Measurements from ENCODE around the gene ZNF846. TPM values are rescaled to one million over a fixed set of nuclear protein-coding genes. Genes with fewer than 3 reads are reported as not detected.
A peak's percentile ranks its signal among the peaks of the same experiment; 100 is the strongest.

The ZNF846 gene
- 10 to 100 TPM; 17.9 to 21.1 TPM for total RNA-seq

- peaks cover 9% of the 10 kb centered on the region for H3K9me3 Mint-ChIP-seq
- peaks cover 2% of the 10 kb centered on the region for H3K4me1 Mint-ChIP-seq
- H3K36me3 Mint-ChIP-seq = peaks cover 32% of the 10 kb centered on the region
- POLR2A ChIA-PET = interaction anchor here (0.6 to 1.5 kb wide), 19 partner anchors 9 to 1254 kb away, joined by 3 to 10 read pairs (median 4); partner anchors contain the start of genes FBXL12, ZNF266 and ZNF561
- peak within 1 kb of the TSS; percentile 92 for H3K4me3 Mint-ChIP-seq
- peak; percentile 96 for ATAC-seq (ENCODE audit: low read depth)
- H3K27ac Mint-ChIP-seq = peak within 1 kb of the TSS; percentile 97
- DNase-seq = peak; percentile 92
- no peaks in the 10 kb centered on the region for H3K27me3 Mint-ChIP-seq
These were observed at the start of gene ZNF846 for GRCh38 chr19:9768175-9769112. TSS of gene ZNF846 (minus strand) at chr19:9768738. CDS start at chr19:9764950, 3,788 bp downstream.

- Mint-ChIP-seq H3K4me1 (peaks cover 23% of the 10 kb centered on the region), H3K9me3 (peaks cover 12% of the 10 kb centered on the region), H3K27me3 (no peaks in the 10 kb centered on the region), H3K36me3 (peaks cover 33% of the 10 kb centered on the region), H3K4me3 (peak overlapping the region; percentile 90), H3K27ac (peak overlapping the region; percentile 96)
- DNase-seq (no peak), ATAC-seq (ENCODE audit: low read depth) (no peak)
- POLR2A ChIA-PET = interaction anchor here (1.0 to 2.0 kb wide), 8 partner anchors 9 to 413 kb away, joined by 3 to 21 read pairs (median 4); partner anchors contain the start of genes UBL5, ZNF561 and ZNF846
These were observed 49.7 kb upstream of the ZNF846 start for GRCh38 chr19:9818175-9818733.

- no peak for DNase-seq
- H3K36me3 Mint-ChIP-seq = peaks cover 48% of the 10 kb centered on the region
- POLR2A ChIA-PET = interaction anchor here (0.5 to 2.7 kb wide), 3 partner anchors 7 to 637 kb away, joined by 3 to 14 read pairs (median 5); partner anchors contain the start of genes FBXL12 and ZNF846
These were observed 42.6 kb upstream of the ZNF846 start for GRCh38 chr19:9811139-9811538.

GRCh38 chr19:9808855-9809824, 40.6 kb upstream of the ZNF846 start:
- ATAC-seq (ENCODE audit: low read depth) (peak; percentile 73), DNase-seq (no peak)
- POLR2A ChIA-PET = interaction anchor here (1.0 to 2.7 kb wide), 2 partner anchors 9 to 11 kb away, joined by 3 to 14 read pairs; partner anchors contain the start of gene FBXL12
- peaks cover 12% of the 10 kb centered on the region for H3K4me1 Mint-ChIP-seq
- H3K9me3 Mint-ChIP-seq = no peaks in the 10 kb centered on the region
- peak overlapping the region; percentile 55 for H3K27ac Mint-ChIP-seq
- H3K27me3 Mint-ChIP-seq = no peaks in the 10 kb centered on the region
- no peak overlapping the region for H3K4me3 Mint-ChIP-seq
- peaks cover 31% of the 10 kb centered on the region for H3K36me3 Mint-ChIP-seq

More at GRCh38 chr19:9811139-9811538, 42.6 kb upstream of the ZNF846 start:
- Mint-ChIP-seq H3K27ac (no peak overlapping the region), H3K4me3 (no peak overlapping the region), H3K4me1 (peaks cover 12% of the 10 kb centered on the region), H3K9me3 (peaks cover 6% of the 10 kb centered on the region), H3K27me3 (no peaks in the 10 kb centered on the region)
- ATAC-seq (ENCODE audit: low read depth) = no peak

GRCh38 chr19:9806803-9807202, 38.3 kb upstream of the ZNF846 start:
- ATAC-seq (ENCODE audit: low read depth) (no peak), DNase-seq (no peak)
- H3K36me3 Mint-ChIP-seq = peaks cover 24% of the 10 kb centered on the region
- POLR2A ChIA-PET = interaction anchor here (1.7 kb wide), 1 partner anchor 12 kb away, joined by 4 read pairs; the partner anchor contains the start of gene FBXL12
- H3K27me3 Mint-ChIP-seq = no peaks in the 10 kb centered on the region
- H3K27ac Mint-ChIP-seq = no peak overlapping the region
- H3K4me1 Mint-ChIP-seq = peaks cover 12% of the 10 kb centered on the region
- no peaks in the 10 kb centered on the region for H3K9me3 Mint-ChIP-seq
- H3K4me3 Mint-ChIP-seq = no peak overlapping the region

- Mint-ChIP-seq H3K4me1 (peaks cover 4% of the 10 kb centered on the region), H3K9me3 (no peaks in the 10 kb centered on the region), H3K27me3 (no peaks in the 10 kb centered on the region), H3K4me3 (no peak overlapping the region), H3K36me3 (peaks cover 7% of the 10 kb centered on the region), H3K27ac (no peak overlapping the region)
- ATAC-seq (ENCODE audit: low read depth) (no peak), DNase-seq (no peak)
- POLR2A ChIA-PET = no interaction called here
These were observed 33.4 kb upstream of the ZNF846 start for GRCh38 chr19:9801976-9802375.

DNA sequence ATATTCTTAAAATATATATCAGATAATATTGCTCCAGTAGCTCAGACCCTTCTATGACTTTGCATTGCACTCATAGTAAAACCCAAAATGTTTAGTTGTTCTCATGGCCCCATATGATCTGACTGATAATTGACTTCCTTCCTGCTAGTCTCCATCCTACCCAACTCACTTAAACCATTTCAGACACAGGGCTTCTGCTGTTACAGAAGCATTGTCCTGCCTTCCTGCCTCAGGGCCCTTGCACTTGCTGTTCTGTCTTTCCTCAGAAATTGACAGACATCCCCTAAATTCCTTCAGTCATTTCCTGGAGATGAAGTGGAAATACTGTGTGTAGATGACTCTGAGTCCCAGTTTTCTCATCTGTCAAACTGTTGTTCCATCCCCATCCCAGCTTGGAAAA, 30.6 kb upstream of the ZNF846 start:
- Mint-ChIP-seq H3K4me1 (peaks cover 12% of the 10 kb centered on the region), H3K4me3 (no peak overlapping the region), H3K27ac (no peak overlapping the region), H3K27me3 (no peaks in the 10 kb centered on the region), H3K36me3 (peaks cover 5% of the 10 kb centered on the region), H3K9me3 (no peaks in the 10 kb centered on the region)
- POLR2A ChIA-PET = interaction anchor here (0.6 to 0.7 kb wide), 4 partner anchors 21 to 51 kb away, joined by 3 to 8 read pairs (median 4); no protein-coding TSS in a partner anchor
- ATAC-seq (ENCODE audit: low read depth) (peak; percentile 32), DNase-seq (no peak)

DNA sequence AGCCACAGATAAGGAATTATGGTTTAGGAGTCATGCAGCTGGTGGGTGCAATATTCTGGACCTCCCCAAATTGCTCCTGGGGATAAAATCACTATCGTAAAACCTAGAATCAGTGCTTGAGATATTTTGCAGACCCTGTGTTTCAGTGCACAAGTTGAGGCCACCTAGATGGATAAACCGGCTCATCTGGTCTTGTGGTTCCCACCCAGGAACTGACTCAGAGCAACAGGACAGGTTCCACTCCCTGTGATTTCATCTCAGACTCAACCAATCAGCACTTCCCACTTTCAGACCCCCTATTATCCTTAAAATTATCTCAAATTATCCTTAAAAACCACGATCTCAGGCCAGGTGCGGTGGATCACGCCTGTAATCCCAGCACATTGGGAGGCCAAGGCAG, 29.3 kb upstream of the ZNF846 start:
- DNase-seq = no peak
- no peak overlapping the region for H3K27ac Mint-ChIP-seq
- POLR2A ChIA-PET = interaction anchor here (0.9 kb wide), 1 partner anchor 11 kb away, joined by 3 read pairs; no protein-coding TSS in a partner anchor

DNA sequence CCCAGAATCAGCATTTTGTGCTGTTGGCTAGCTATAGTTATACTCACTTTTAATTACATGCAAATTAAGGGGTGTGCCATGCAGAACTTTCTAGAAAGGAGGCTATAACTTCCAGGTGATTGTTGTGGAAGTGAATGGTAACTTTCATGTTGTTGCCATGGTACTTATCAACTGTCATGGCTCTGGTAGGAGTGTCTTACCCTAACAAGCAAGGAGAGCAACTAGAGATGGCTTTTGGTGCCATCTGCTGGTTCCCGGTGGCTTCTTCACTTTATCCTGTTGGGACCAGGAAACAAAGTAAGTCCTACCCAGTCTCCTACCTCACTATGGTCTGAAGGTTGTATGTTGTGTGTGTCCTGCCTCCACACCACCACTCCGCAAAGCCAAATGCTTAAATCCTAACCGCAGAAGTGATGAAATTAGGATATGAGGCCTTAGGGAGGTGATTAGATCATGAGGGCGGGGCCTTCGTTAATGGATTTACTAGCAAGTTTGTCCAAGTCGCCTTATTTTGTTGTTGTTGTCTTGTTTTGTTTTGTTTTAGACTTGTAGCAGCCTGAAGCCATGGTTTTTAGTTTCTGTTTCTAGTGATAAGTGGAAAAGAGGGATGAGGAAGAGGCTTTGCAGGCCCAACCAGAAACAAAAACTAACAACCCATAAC, 27.7 kb upstream of the ZNF846 start:
- Mint-ChIP-seq H3K36me3 (no peaks in the 10 kb centered on the region), H3K4me1 (peaks cover 17% of the 10 kb centered on the region), H3K4me3 (no peak overlapping the region), H3K27me3 (no peaks in the 10 kb centered on the region), H3K9me3 (no peaks in the 10 kb centered on the region), H3K27ac (peak overlapping the region; percentile 90)
- POLR2A ChIA-PET = no interaction called here
- peak; percentile 73 for DNase-seq
- peak; percentile 31 for ATAC-seq (ENCODE audit: low read depth)

More for the DNA sequence above, 29.3 kb upstream of the ZNF846 start:
- H3K4me3 Mint-ChIP-seq = no peak overlapping the region
- H3K36me3 Mint-ChIP-seq = no peaks in the 10 kb centered on the region
- peaks cover 15% of the 10 kb centered on the region for H3K4me1 Mint-ChIP-seq
- H3K27me3 Mint-ChIP-seq = no peaks in the 10 kb centered on the region
- ATAC-seq (ENCODE audit: low read depth) = no peak
- H3K9me3 Mint-ChIP-seq = no peaks in the 10 kb centered on the region

DNA sequence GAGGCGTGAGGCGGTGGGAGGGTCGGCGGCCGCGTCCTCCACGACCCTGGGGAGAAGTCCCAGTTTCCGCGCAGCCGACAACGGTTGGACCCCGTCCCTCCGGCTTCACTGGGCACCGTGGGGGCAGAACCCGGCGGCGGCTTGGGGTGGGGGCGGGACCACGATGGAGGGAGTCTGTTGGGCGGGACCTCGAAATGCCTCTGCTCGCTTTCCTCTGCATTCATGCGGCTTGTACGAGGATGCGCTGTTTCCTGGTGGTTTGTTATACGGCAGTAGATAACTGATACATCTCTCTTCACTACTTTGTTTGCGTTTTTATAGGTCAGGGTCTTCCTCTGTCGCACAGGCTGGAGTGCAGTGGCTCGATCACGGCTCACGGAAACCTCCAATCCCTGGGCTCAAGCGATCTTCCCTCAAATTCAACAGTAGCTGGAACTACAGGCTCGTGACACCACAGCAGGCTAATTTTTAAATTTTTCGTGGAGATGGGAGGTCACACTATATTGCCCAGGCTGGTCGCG, 24.6 kb upstream of the ZNF846 start:
- Mint-ChIP-seq H3K27ac (peak overlapping the region; percentile 100), H3K4me3 (peak overlapping the region; percentile 98), H3K9me3 (no peaks in the 10 kb centered on the region), H3K4me1 (peaks cover 15% of the 10 kb centered on the region), H3K36me3 (no peaks in the 10 kb centered on the region), H3K27me3 (no peaks in the 10 kb centered on the region)
- POLR2A ChIA-PET = interaction anchor here (0.6 to 1.7 kb wide), 5 partner anchors 24 to 210 kb away, joined by 4 to 6 read pairs (median 6); partner anchors contain the start of genes UBL5 and ZNF846
- DNase-seq = no peak
- peak; percentile 21 for ATAC-seq (ENCODE audit: low read depth)

- POLR2A ChIA-PET = interaction anchor here (0.6 to 1.7 kb wide), 2 partner anchors 24 to 105 kb away, joined by 4 to 6 read pairs; partner anchors contain the start of gene ZNF846
- peak; percentile 40 for ATAC-seq (ENCODE audit: low read depth)
- H3K9me3 Mint-ChIP-seq = no peaks in the 10 kb centered on the region
- H3K36me3 Mint-ChIP-seq = no peaks in the 10 kb centered on the region
- peak overlapping the region; percentile 100 for H3K27ac Mint-ChIP-seq
- DNase-seq = peak; percentile 87
- H3K27me3 Mint-ChIP-seq = no peaks in the 10 kb centered on the region
- peaks cover 17% of the 10 kb centered on the region for H3K4me1 Mint-ChIP-seq
- peak overlapping the region; percentile 98 for H3K4me3 Mint-ChIP-seq
These were observed 23.9 kb upstream of the ZNF846 start for GRCh38 chr19:9792206-9793070.

Measured in activated naive CD8-positive, alpha-beta T cell treated with anti-CD3 and anti-CD28 coated beads, Interleukin-2, amount 10 ng/mL, durations not matched to agents 7 days and 5 days (primary cell).